Stomach (tissue), 9 donors: ENCODE measurements around the gene BAIAP3. TPM values are rescaled to one million over a fixed set of nuclear protein-coding genes. Genes with fewer than 3 reads are reported as not detected.
A peak's percentile ranks its signal among the peaks of the same experiment; 100 is the strongest.

Experiments used
- DNase-seq, 2 donors: peaks; one replicate each; pipeline versions ENCODE4 v3.0.0 to v3.0.0-alpha.2; 2013 to 2019
- H3K27ac ChIP-seq, 5 donors: fragments of 200-600 bp in 4 of 5; sonication (generic) in 4 of 5; one replicate each; pipeline ENCODE4 v1.5.1; 2013 to 2019; ENCODE audit warnings: mild to moderate bottlenecking in 1 of 5, moderate library complexity in 1 of 5
- H3K27me3 ChIP-seq, 3 donors: fragments of 200-600 bp; sonication (generic); one replicate each; pipeline ENCODE4 v1.5.1; 2017 to 2019; ENCODE audit warnings: mixed run types in 1 of 3
- H3K36me3 ChIP-seq, 4 donors: fragments of 200-600 bp; sonication (generic); 1 replicate in 3 of 4; 2 replicates in 1 of 4; pipeline ENCODE4 v1.5.1; 2016 to 2019
- H3K4me1 ChIP-seq, 4 donors: fragments of 200-600 bp; sonication (generic); one replicate each; pipeline ENCODE4 v1.5.1; 2016 to 2019
- H3K4me3 ChIP-seq, 4 donors: fragments of 200-600 bp; sonication (generic) in 3 of 4; one replicate each; pipeline ENCODE4 v1.5.1; 2016 to 2019; ENCODE audit warnings: mild to moderate bottlenecking in 1 of 4
- H3K9me3 ChIP-seq, 4 donors: fragments of 200-600 bp; sonication (generic); one replicate each; pipeline ENCODE4 v1.5.1; 2016 to 2019
- EP300 ChIP-seq: sonication (generic); formaldehyde crosslinking; IDR thresholded peaks from one replicate; pipeline ENCODE4 v1.6.1; 2017; ENCODE audit warnings: antibody characterized with exemption
- POLR2A ChIP-seq, 4 donors: fragments of 450-650 bp; IDR thresholded peaks; one replicate each; pipeline ENCODE4 v1.6.1; 2016; ENCODE audit warnings: antibody characterized with exemption in 4 of 4, control low read depth in 2 of 4, mild to moderate bottlenecking in 1 of 4, moderate library complexity in 1 of 4
- POLR2AphosphoS5 ChIP-seq, 3 donors: sonication (generic); formaldehyde crosslinking; IDR thresholded peaks; one replicate each; pipeline ENCODE4 v1.6.1; 2016; ENCODE audit warnings: antibody characterized with exemption in 3 of 3
- WGBS, 5 donors: extraction: QIAGEN DNeasy Blood & Tissue Kit in 3 of 5; methylation state at CpG; one replicate each; pipeline versions ENCODE4 v1.1.5 to v1.1.7; 2013 to 2018; 5-methylcytosine and 5-hydroxymethylcytosine counted together
- intact Hi-C: fragments of 100-400 bp; cut with DNase I; formaldehyde crosslinking; loops from one replicate; pipeline ENCODE4 v1.15.1; 2023; ENCODE audit warnings: low total_unique reads
- polyA plus RNA-seq, 3 donors: library from polyadenylated mRNA; stranded (reverse); fragments of 200-250 nt; gene quantifications; one replicate each; pipeline ENCODE4 v1.2.3, GENCODE V29; 2013
- total RNA-seq, 5 donors: library from RNA; depleted of rRNA; stranded (reverse); fragments of >200 nt; gene quantifications; one replicate each; pipeline versions ENCODE4 v1.1.0 to v1.2.3, GENCODE V29; 2014 to 2016
- TF ChIP-seq, protein P1 (sequence below), 7 experiments: fragments of 450-650 bp in 4 of 7; fragments of 200-600 bp in 3 of 7; sonication (generic) in 3 of 7; IDR thresholded peaks; one replicate each; pipeline ENCODE4 v1.5.1; 2016 to 2019; ENCODE audit warnings: antibody characterized with exemption in 7 of 7, control low read depth in 2 of 7, mild to moderate bottlenecking in 1 of 7
- donor health status: healthy with polysubstance abuse.
- donor health status: Bipolar disorder and iron deficiency.
- donor health status: healthy.

The BAIAP3 gene
- total and polyA plus RNA-seq, 8 donors: 1.5 to 94.7 (median 4.2) TPM

DNA sequence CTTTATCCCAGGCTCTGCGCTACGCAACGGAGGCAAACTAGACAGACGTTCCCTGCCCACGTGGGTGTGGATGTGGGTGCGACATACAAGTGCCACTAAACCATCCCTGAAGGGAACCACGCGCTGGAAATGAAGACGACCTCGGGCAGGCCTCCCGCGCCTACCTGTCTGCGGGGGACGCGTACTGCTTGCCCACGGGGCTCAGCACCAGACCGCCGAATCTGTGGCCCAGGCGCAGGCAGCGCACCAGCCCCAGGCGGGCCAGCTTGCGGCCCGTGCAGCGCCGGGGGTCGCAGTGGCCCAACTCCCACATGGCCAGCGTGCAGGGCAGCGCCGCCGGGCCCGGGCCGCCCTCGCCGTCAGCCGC lies 17.8 kb downstream of the BAIAP3 start:
- 0 to 1% (median 1%) methylated on average over 12 to 35 of the region's 35 CpGs for WGBS, 5 donors
- TF ChIP-seq, protein P1, sequence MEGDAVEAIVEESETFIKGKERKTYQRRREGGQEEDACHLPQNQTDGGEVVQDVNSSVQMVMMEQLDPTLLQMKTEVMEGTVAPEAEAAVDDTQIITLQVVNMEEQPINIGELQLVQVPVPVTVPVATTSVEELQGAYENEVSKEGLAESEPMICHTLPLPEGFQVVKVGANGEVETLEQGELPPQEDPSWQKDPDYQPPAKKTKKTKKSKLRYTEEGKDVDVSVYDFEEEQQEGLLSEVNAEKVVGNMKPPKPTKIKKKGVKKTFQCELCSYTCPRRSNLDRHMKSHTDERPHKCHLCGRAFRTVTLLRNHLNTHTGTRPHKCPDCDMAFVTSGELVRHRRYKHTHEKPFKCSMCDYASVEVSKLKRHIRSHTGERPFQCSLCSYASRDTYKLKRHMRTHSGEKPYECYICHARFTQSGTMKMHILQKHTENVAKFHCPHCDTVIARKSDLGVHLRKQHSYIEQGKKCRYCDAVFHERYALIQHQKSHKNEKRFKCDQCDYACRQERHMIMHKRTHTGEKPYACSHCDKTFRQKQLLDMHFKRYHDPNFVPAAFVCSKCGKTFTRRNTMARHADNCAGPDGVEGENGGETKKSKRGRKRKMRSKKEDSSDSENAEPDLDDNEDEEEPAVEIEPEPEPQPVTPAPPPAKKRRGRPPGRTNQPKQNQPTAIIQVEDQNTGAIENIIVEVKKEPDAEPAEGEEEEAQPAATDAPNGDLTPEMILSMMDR (IDR thresholded peaks at IDR 0.05): no peak
- TF ChIP-seq EP300 (no peak), POLR2A (IDR thresholded peaks at IDR 0.05) (no peak), POLR2AphosphoS5 (IDR thresholded peaks at IDR 0.05) (no peak)
- Histone ChIP-seq H3K4me1 (peaks cover 18 to 60% (median 56%) of the 10 kb centered on the region in 4 donors), H3K27me3 (no peaks in the 10 kb centered on the region), H3K4me3 (peak overlapping the region; percentile 86 to 100 (median 98)), H3K9me3 (no peaks in the 10 kb centered on the region), H3K27ac (peak overlapping the region in 4 of 5 donors; percentile 60 to 88 (median 80)), H3K36me3 (peaks cover 20 to 34% (median 33%) of the 10 kb centered on the region in 4 donors)
- intact Hi-C loops: no loop called here
- DNase-seq: no peak

DNA sequence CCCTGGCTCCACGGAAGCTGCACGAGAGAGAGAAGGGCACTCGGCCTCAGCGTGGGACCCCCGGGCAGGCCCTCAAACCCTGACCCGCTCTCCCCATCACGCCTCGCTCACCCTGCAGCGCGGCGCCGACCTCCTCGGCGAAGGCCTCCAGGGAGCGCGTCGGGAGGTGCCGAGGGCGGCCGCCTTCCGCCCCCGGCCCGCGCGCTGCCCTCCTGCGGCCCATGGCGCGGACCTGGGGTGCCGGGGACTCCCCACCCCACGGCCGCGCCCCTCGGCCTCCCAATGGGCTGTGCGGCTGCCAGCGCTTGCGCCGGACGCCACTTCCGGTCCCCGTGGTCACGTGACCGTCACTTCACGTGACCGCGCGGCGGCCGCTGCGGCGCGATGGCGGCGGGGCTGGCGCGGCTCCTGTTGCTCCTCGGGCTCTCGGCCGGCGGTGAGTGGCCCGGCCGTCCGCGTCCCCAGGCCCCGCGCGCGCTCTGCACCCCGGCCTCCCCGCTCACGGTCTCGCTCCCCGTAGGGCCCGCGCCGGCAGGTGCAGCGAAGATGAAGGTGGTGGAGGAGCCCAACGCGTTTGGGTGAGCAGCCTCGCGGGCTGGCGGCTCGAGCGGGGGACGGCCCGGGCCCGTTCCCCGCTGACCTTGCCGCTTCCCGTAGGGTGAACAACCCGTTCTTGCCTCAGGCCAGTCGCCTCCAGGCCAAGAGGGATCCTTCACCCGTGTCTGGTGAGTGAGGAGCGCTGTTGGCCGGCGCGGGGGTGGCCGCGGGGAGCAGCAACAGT lies 18.3 kb downstream of the BAIAP3 start, which contains the start of the genes GNPTG and TSR3:
TSS of gene GNPTG (plus strand) at position 350 of the 781 bp plus-strand sequence. CDS start at position 385, 35 bp downstream.
TSS of gene TSR3 (minus strand) at position 297 of the 781 bp plus-strand sequence. CDS start at position 223, 74 bp downstream.
- WGBS, 5 donors: 0 to 1% (median 0%) methylated on average over 11 to 98 of the region's 98 CpGs
- DNase-seq: peak; percentile 88 to 96
- Histone ChIP-seq H3K4me1 (peaks cover 18 to 66% (median 59%) of the 10 kb centered on the region in 4 donors), H3K4me3 (peak within 1 kb of the TSS; percentile 86 to 100 (median 98)), H3K27me3 (no peaks in the 10 kb centered on the region), H3K27ac (peak within 1 kb of the TSS; percentile 60 to 88 (median 79)), H3K36me3 (peaks cover 20 to 34% (median 33%) of the 10 kb centered on the region in 4 donors), H3K9me3 (no peaks in the 10 kb centered on the region)
- TF ChIP-seq POLR2AphosphoS5 (IDR thresholded peaks at IDR 0.05) (peak; percentile 85 to 98 (median 94)), POLR2A (IDR thresholded peaks at IDR 0.05) (no peak), EP300 (no peak)
- intact Hi-C loops: no loop called here

DNA sequence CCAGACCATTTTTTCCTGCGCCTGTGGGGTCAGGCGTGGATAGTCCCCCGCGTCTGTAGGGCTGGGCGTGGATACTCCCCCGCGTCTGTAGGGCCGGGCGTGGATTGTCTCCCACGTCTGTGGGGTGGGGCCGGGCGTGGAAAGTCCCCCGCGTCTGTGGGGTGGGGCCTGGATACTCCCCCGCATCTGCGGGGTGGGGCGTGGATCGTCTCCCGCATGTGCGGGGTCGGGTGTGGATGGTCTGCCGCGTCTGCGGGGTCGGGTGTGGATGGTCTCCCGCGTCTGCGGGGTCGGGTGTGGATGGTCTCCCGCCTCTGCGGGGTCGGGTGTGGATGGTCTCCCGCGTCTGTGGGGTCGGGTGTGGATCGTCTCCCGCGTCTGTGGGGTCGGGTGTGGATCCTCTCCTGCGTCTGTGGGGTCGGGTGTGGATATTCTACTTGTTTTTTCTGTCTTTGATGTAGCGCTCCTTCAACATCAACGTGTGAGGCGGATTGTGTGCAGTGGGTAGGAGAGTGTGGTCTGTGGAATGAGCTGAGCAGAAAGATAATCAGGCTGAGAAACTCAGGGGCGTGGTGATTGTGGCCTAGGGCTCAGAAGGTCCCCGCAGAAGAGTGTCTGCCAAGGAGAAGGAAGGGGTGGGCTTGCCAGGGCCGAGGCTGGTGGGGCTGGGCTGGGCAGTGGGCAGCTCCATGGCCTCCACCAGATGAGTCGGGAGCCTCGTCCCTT lies 21.5 kb downstream of the BAIAP3 start:
- Histone ChIP-seq H3K36me3 (peaks cover 5 to 30% (median 26%) of the 10 kb centered on the region in 4 donors), H3K4me3 (no peak overlapping the region), H3K27me3 (no peaks in the 10 kb centered on the region), H3K4me1 (peaks cover 18 to 75% (median 57%) of the 10 kb centered on the region in 4 donors), H3K9me3 (no peaks in the 10 kb centered on the region), H3K27ac (no peak overlapping the region)
- intact Hi-C loops: no loop called here
- TF ChIP-seq, protein P1 (IDR thresholded peaks at IDR 0.05): no peak
- TF ChIP-seq POLR2AphosphoS5 (IDR thresholded peaks at IDR 0.05) (no peak), POLR2A (IDR thresholded peaks at IDR 0.05) (no peak), EP300 (no peak)
- 81 to 84% (median 83%) methylated on average over 35 to 49 of the region's 49 CpGs for WGBS, 5 donors
- no peak for DNase-seq

DNA sequence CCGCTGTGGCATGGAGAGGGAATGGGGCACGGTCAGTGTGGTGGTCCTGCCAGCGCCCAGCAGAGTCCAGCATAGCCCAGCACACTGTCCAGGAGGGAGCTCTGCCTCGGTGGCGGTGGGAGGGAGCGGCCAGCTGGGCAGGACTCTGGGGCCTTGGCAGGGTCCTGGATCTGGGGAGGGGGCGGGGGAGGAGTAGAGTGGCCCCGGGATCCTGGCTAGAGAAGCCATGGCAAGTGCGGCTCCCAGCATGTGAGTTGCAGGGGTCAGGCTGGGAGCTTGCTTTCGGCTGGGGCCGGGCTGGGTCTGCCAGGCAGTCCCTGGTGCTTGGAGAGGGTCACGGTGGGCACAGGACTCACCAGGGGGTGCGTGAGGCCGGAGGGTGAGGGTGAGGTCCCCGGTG lies 22.1 kb downstream of the BAIAP3 start:
- no peak overlapping the region for H3K27ac ChIP-seq
- no peaks in the 10 kb centered on the region for H3K9me3 ChIP-seq
- no peak overlapping the region for H3K4me3 ChIP-seq
- TF ChIP-seq POLR2A (IDR thresholded peaks at IDR 0.05) (no peak), POLR2AphosphoS5 (IDR thresholded peaks at IDR 0.05) (no peak), EP300 (no peak)
- TF ChIP-seq, protein P1 (IDR thresholded peaks at IDR 0.05): no peak
- H3K36me3 ChIP-seq: peaks cover 5 to 30% (median 27%) of the 10 kb centered on the region in 4 donors
- H3K27me3 ChIP-seq: no peaks in the 10 kb centered on the region
- DNase-seq: no peak
- 82 to 92% (median 83%) methylated on average over 6 to 15 of the region's 15 CpGs for WGBS, 5 donors
- peaks cover 14 to 69% (median 51%) of the 10 kb centered on the region in 4 donors for H3K4me1 ChIP-seq
- intact Hi-C loops: no loop called here
